H1 (cell line): ENCODE measurements around the gene ECPAS. TPM values are rescaled to one million over a fixed set of nuclear protein-coding genes. Genes with fewer than 3 reads are reported as not detected.

Experiments used
- CTCF ChIA-PET: fragments of 300-600 bp; sonication (Branson Sonifier 250); formaldehyde crosslinking; loops from one replicate; lab custom pipeline; 2021; ENCODE audit not compliant: partially characterized antibody; lab: Charles Lee
- POLR2A ChIA-PET: fragments of 300-600 bp; sonication (Branson Sonifier 250); formaldehyde crosslinking; loops from one replicate; lab custom pipeline; 2021; ENCODE audit warnings: inconsistent platforms; ENCODE audit not compliant: partially characterized antibody; lab: Charles Lee
- DNase-seq, 2 experiments: peaks; one replicate each; pipeline versions ENCODE4 v3.0.0 to v3.0.0-alpha.2; 2010 to 2022; ENCODE audit warnings: low spot score in 2 of 2, low read depth in 1 of 2, mixed read lengths in 1 of 2
- FAIRE-seq: peaks from 2 replicates; lab custom pipeline; 2011; peaks lifted over from hg19 to GRCh38; lab: Jason Lieb, UNC
- H2AFZ ChIP-seq: 2 replicates; pipeline ENCODE4 v1.8.1; 2012; ENCODE audit warnings: low read length, inconsistent platforms
- H2AK5ac ChIP-seq: 2 replicates; pipeline ENCODE4 v1.6.1; 2013; ENCODE audit warnings: low read depth, low read length
- H2BK120ac ChIP-seq: replicated peaks from 2 replicates; pipeline ENCODE3; 2013; ENCODE audit warnings: low read depth, low read length, inconsistent platforms
- H2BK12ac ChIP-seq: 2 replicates; pipeline ENCODE4 v1.6.1; 2013; ENCODE audit warnings: low read depth, low read length
- H2BK15ac ChIP-seq: 2 replicates; pipeline ENCODE4 v1.6.1; 2013; ENCODE audit warnings: low read length
- H2BK20ac ChIP-seq: 2 replicates; pipeline ENCODE4 v1.6.1; 2013; ENCODE audit warnings: low read length
- H2BK5ac ChIP-seq: 2 replicates; pipeline ENCODE4 v1.6.1; 2013; ENCODE audit warnings: low read depth, low read length
- H3K14ac ChIP-seq: 2 replicates; pipeline ENCODE4 v1.6.1; 2013; ENCODE audit warnings: inconsistent platforms; ENCODE audit not compliant: insufficient read length
- H3K18ac ChIP-seq: 2 replicates; pipeline ENCODE4 v1.6.1; 2013; ENCODE audit warnings: low read length; ENCODE audit errors: extremely low read depth
- H3K23ac ChIP-seq: 2 replicates; pipeline ENCODE4 v1.6.1; 2013; ENCODE audit warnings: inconsistent platforms; ENCODE audit not compliant: insufficient read length
- H3K23me2 ChIP-seq: 2 replicates; pipeline ENCODE4 v1.6.1; 2013; ENCODE audit warnings: low read depth, low read length
- H3K27ac ChIP-seq: 2 replicates; pipeline ENCODE4 v1.6.1; 2011; ENCODE audit warnings: low read depth, low read length, inconsistent platforms
- H3K27me3 ChIP-seq, 4 experiments: replicated peaks in 1 of 4; 1 replicate in 1 of 4; 2 replicates in 3 of 4; pipeline versions ENCODE4 v1.6.1 to v1.8.1; 2011 to 2013; ENCODE audit warnings: low read length in 3 of 4, mild to moderate bottlenecking in 3 of 4, inconsistent platforms in 2 of 4, mixed read lengths in 2 of 4, moderate library complexity in 1 of 4; ENCODE audit not compliant: control insufficient read depth in 3 of 4, insufficient read depth in 3 of 4; ENCODE audit errors: extremely low read depth in 1 of 4
- H3K36me3 ChIP-seq, 4 experiments: 2 replicates each; pipeline versions ENCODE4 v1.6.1 to v1.8.1; 2011 to 2013; ENCODE audit warnings: mild to moderate bottlenecking in 4 of 4, low read length in 3 of 4, moderate library complexity in 2 of 4, control low read depth in 1 of 4, inconsistent platforms in 1 of 4; ENCODE audit not compliant: insufficient read depth in 4 of 4, control insufficient read depth in 2 of 4
- H3K4ac ChIP-seq: replicated peaks from 2 replicates; pipeline ENCODE3; 2013; ENCODE audit warnings: low read length, low read depth, mixed read lengths, inconsistent platforms; ENCODE audit not compliant: insufficient read length
- H3K4me1 ChIP-seq, 4 experiments: replicated peaks in 1 of 4; 1 replicate in 1 of 4; 2 replicates in 3 of 4; pipeline versions ENCODE4 v1.6.1 to v1.8.1; 2011 to 2013; ENCODE audit warnings: low read length in 3 of 4, inconsistent platforms in 2 of 4, mixed read lengths in 1 of 4; ENCODE audit not compliant: insufficient read depth in 4 of 4, control insufficient read depth in 3 of 4
- H3K4me2 ChIP-seq, 2 experiments: 2 replicates each; pipeline versions ENCODE4 v1.6.1 to v1.8.1; 2011 to 2013; ENCODE audit warnings: low read depth in 2 of 2, low read length in 2 of 2, control low read depth in 1 of 2, inconsistent platforms in 1 of 2, mild to moderate bottlenecking in 1 of 2; ENCODE audit not compliant: insufficient read depth in 1 of 2
- H3K4me3 ChIP-seq, 4 experiments: fragments of 200-600, 300-600 bp in 1 of 4; sonication (generic), shearing (Covaris generic), sonication (Bioruptor Twin) in 1 of 4; 2 replicates each; pipeline versions ENCODE4 v1.5.1 to v1.8.1; 2011 to 2016; ENCODE audit warnings: low read length in 4 of 4, low read depth in 3 of 4, control low read depth in 2 of 4, inconsistent platforms in 2 of 4, mild to moderate bottlenecking in 2 of 4, mixed read lengths in 1 of 4, moderate library complexity in 1 of 4; ENCODE audit not compliant: insufficient read depth in 2 of 4; ENCODE audit errors: extremely low read depth in 1 of 4
- H3K56ac ChIP-seq: replicated peaks from 2 replicates; pipeline ENCODE3; 2013; ENCODE audit warnings: low read depth, mild to moderate bottlenecking, mixed read lengths, low read length, inconsistent platforms; ENCODE audit not compliant: insufficient read length
- H3K79me1 ChIP-seq: 2 replicates; pipeline ENCODE4 v1.6.1; 2013; ENCODE audit warnings: low read depth, low read length, control low read depth
- H3K79me2 ChIP-seq, 2 experiments: 2 replicates each; pipeline versions ENCODE4 v1.6.1 to v1.8.1; 2012 to 2013; ENCODE audit warnings: low read length in 2 of 2, mild to moderate bottlenecking in 2 of 2, inconsistent platforms in 1 of 2; ENCODE audit not compliant: insufficient read depth in 2 of 2, control insufficient read depth in 1 of 2
- H3K9ac ChIP-seq, 4 experiments: replicated peaks in 1 of 4; 1 replicate in 1 of 4; 2 replicates in 3 of 4; pipeline versions ENCODE4 v1.6.1 to v1.8.1; 2011 to 2013; ENCODE audit warnings: low read depth in 3 of 4, low read length in 3 of 4, control low read depth in 2 of 4, mild to moderate bottlenecking in 2 of 4, moderate library complexity in 2 of 4, inconsistent platforms in 1 of 4; ENCODE audit errors: extremely low read depth in 1 of 4
- H3K9me3 ChIP-seq, 2 experiments: 2 replicates each; pipeline versions ENCODE4 v1.6.1 to v1.8.1; 2012 to 2013; ENCODE audit warnings: mild to moderate bottlenecking in 2 of 2, moderate library complexity in 2 of 2, control low read depth in 1 of 2, inconsistent platforms in 1 of 2, low read depth in 1 of 2, low read length in 1 of 2, mixed read lengths in 1 of 2; ENCODE audit not compliant: insufficient read depth in 2 of 2
- H4K20me1 ChIP-seq, 2 experiments: replicated peaks in 1 of 2; 2 replicates each; pipeline versions ENCODE3 to v1.8.1; 2011 to 2013; ENCODE audit warnings: inconsistent platforms in 2 of 2, low read length in 2 of 2, mild to moderate bottlenecking in 1 of 2; ENCODE audit not compliant: insufficient read depth in 2 of 2, control insufficient read depth in 1 of 2
- H4K5ac ChIP-seq: 2 replicates; pipeline ENCODE4 v1.6.1; 2013; ENCODE audit warnings: low read length, low read depth, mixed read lengths, inconsistent platforms; ENCODE audit not compliant: insufficient read length
- H4K8ac ChIP-seq: 2 replicates; pipeline ENCODE4 v1.8.0; 2013; ENCODE audit warnings: mild to moderate bottlenecking, moderate library complexity, low read length, inconsistent platforms; ENCODE audit not compliant: insufficient read depth; ENCODE audit errors: extremely low read depth
- H4K91ac ChIP-seq: replicated peaks from 2 replicates; pipeline ENCODE3; 2013; ENCODE audit warnings: low read length, mixed read lengths, inconsistent platforms; ENCODE audit not compliant: insufficient read length
- ASH2L ChIP-seq: fragments of 200-600, 300-600 bp; sonication (generic); IDR thresholded peaks from one replicate; pipeline ENCODE4 v1.7.1; 2017; ENCODE audit warnings: low read length
- WGBS, 2 experiments: shearing (Covaris generic) in 1 of 2; methylation state at CpG; one replicate each; pipeline versions ENCODE4 v1.1.6 to v1.1.7; 2013 to 2015; ENCODE audit warnings: low lambda C conversion rate in 2 of 2, mixed read lengths in 2 of 2, inconsistent platforms in 1 of 2, low coverage in 1 of 2, missing lambda C conversion rate in 1 of 2; ENCODE audit not compliant: insufficient replicate concordance in 2 of 2, insufficient coverage in 1 of 2, insufficient read length in 1 of 2; ENCODE audit errors: extremely low coverage in 1 of 2, missing lambda C conversion rate in 1 of 2; 5-methylcytosine and 5-hydroxymethylcytosine counted together
- polyA plus RNA-seq, 7 experiments: library from polyadenylated mRNA; depleted of rRNA in 3 of 7; stranded (reverse) in 5 of 7; unstranded in 2 of 7; fragments of >200 nt in 5 of 7; fragments of 200-250 nt in 2 of 7; gene quantifications; 1 replicate in 5 of 7; 2 replicates in 1 of 7; 4 replicates in 1 of 7; pipeline versions ENCODE4 v1.2.1 to v1.2.3, GENCODE V29; 2011 to 2013; ENCODE audit warnings: missing spikeins in 2 of 7, mixed read lengths in 2 of 7
- total RNA-seq: library from RNA; stranded (reverse); fragmentation: NEBNext Ultra II Directional; extraction: Animal tissue kit (Norgen Biotek cat#: 25700); gene quantifications from 2 replicates; pipeline ENCODE4 v1.2.1, GENCODE V29; 2021

The ECPAS gene
- total and polyA plus RNA-seq, 2 of the 8 experiments (the other 6 are each of a cell fraction or from before 2014, with no cell fraction given), result 20.9 to 131 TPM

DNA sequence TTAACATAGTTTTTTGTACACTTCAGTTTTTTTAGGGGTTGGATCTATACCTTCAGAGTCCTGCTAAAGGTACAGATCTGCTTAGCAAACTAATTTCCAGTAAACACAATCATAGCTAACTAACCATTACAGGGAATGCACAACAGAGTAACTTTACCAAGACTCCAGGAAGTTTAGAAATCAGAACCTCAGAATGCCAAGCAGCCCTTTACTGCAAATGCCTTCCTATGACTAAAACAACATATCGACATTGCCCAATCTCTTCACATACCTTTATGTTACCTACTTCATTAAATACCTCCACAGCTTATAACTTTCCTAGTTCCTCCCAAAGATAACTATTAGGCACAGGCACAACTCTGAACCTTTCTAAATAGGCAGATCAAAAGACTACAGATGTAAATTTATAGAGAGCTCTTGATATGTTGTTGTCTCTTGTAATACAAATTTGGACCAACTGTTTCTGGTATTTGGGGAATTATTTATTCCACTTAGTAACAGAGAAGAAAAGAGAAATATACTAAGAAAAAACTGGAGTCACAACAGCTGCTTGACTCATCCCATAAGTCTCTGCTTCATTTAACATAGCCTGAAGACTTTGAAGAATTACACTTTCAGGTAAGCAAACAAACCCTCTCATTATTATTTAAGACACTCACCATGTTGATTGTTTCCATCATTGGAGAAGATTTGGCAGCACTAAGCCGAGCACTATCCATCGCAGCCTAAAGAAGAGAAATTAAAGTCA, 108.2 kb downstream of the ECPAS start:
- Histone ChIP-seq H3K14ac (no peak overlapping the region), H4K20me1 (no peaks in the 10 kb centered on the region)
- TF ChIP-seq ASH2L, result no peak
- TF ChIP-seq, all 59 proteins: peak for 0
- FAIRE-seq (no peak), DNase-seq (no peak)
- Histone ChIP-seq H3K9ac (no peak overlapping the region), H2BK5ac (no peak overlapping the region), H3K4me1 (no peaks in the 10 kb centered on the region), H2AK5ac (no peak overlapping the region), H2AFZ (no peak overlapping the region), H2BK15ac (no peak overlapping the region), H4K5ac (no peak overlapping the region), H3K79me1 (no peaks in the 10 kb centered on the region), H3K4ac (no peak overlapping the region), H3K9me3 (no peaks in the 10 kb centered on the region), H2BK12ac (no peak overlapping the region), H3K36me3 (peaks cover 6 to 61% (median 38%) of the 10 kb centered on the region in 4 experiments), H3K79me2 (no peaks in the 10 kb centered on the region), H3K4me2 (no peak overlapping the region), H3K27me3 (no peaks in the 10 kb centered on the region), H3K56ac (no peak overlapping the region), H3K18ac (no peak overlapping the region), H4K91ac (no peak overlapping the region), H3K23ac (no peak overlapping the region), H3K23me2 (no peaks in the 10 kb centered on the region; the same call in 1 of the 2 replicates), H3K27ac (no peak overlapping the region), H2BK120ac (no peak overlapping the region), H4K8ac (no peak overlapping the region), H2BK20ac (no peak overlapping the region), H3K4me3 (no peak overlapping the region)
- ChIA-PET CTCF (interaction anchor here (0.6 to 1.3 kb wide), 3 partner anchors 24 to 1513 kb away, joined by 3 to 5 read pairs (median 4); no protein-coding TSS in a partner anchor), POLR2A (no interaction called here)
- WGBS, 2 experiments, result 93% methylated on average over 3 of the region's 3 CpGs; no CpG with 5 or more reads in 1 of the 2 experiments
